Gastrocnemius medialis (tissue), 4 donors: Measurements from ENCODE around the gene MEX3B. TPM values are rescaled to one million over a fixed set of nuclear protein-coding genes. Genes with fewer than 3 reads are reported as not detected.

Experiments used
- ATAC-seq, 2 donors: fragments of 150-250 bp; one replicate each; pipeline ENCODE4 v1.9.1; 2016
- DNase-seq, 2 donors: peaks; one replicate each; pipeline ENCODE4 v3.0.0-alpha.2; 2019
- H3K27ac ChIP-seq, 4 donors: fragments of 200-600 bp; sonication (generic); 1 replicate in 1 of 4; 2 replicates in 3 of 4; pipeline ENCODE4 v1.5.1; 2016 to 2018; ENCODE audit warnings: mild to moderate bottlenecking in 2 of 4, moderate library complexity in 1 of 4
- H3K27me3 ChIP-seq, 3 donors: fragments of 200-600 bp; sonication (generic) in 2 of 3; 1 replicate in 1 of 3; 2 replicates in 2 of 3; pipeline versions ENCODE4 v1.5.1 to v1.6.0; 2016 to 2019; ENCODE audit warnings: mild to moderate bottlenecking in 1 of 3, moderate library complexity in 1 of 3
- H3K36me3 ChIP-seq, 2 donors: fragments of 200-600 bp; sonication (generic) in 1 of 2; one replicate each; pipeline ENCODE4 v1.5.1; 2017 to 2018
- H3K4me1 ChIP-seq, 2 donors: fragments of 200-600 bp; sonication (generic) in 1 of 2; one replicate each; pipeline ENCODE4 v1.5.1; 2016 to 2017; ENCODE audit warnings: mild to moderate bottlenecking in 2 of 2
- H3K4me3 ChIP-seq, 4 donors: fragments of 200-600 bp; sonication (generic) in 3 of 4; 1 replicate in 1 of 4; 2 replicates in 3 of 4; pipeline ENCODE4 v1.5.1; 2016 to 2019; ENCODE audit warnings: mild to moderate bottlenecking in 2 of 4
- H3K9me3 ChIP-seq, 3 donors: fragments of 200-600 bp; sonication (generic) in 2 of 3; 1 replicate in 1 of 3; 2 replicates in 2 of 3; pipeline ENCODE4 v1.5.1; 2016 to 2019
- POLR2A ChIP-seq, 2 donors: fragments of 450-650 bp; IDR thresholded peaks; one replicate each; pipeline ENCODE4 v1.6.1; 2017; ENCODE audit warnings: antibody characterized with exemption in 2 of 2, mild to moderate bottlenecking in 2 of 2, moderate library complexity in 2 of 2
- in situ Hi-C, 4 donors: fragments of 200-750 bp; cut with MboI; loops; one replicate each; pipeline versions ENCODE4 v1.15.0 to v1.8.0; 2017; ENCODE audit warnings: low sequenced_read_pairs in 4 of 4
- intact Hi-C: fragments of 100-400 bp; cut with DNase I; formaldehyde crosslinking; loops from one replicate; pipeline ENCODE4 v1.15.1; 2023; ENCODE audit warnings: low total_unique reads
- total RNA-seq, 4 donors: library from RNA; depleted of rRNA; stranded (reverse); fragments of >200 nt; gene quantifications; one replicate each; pipeline versions ENCODE4 v1.1.0 to v1.2.3, GENCODE V29; 2016
- TF ChIP-seq, protein P1 (sequence below), 5 experiments: fragments of 450-650 bp in 3 of 5; fragments of 200-600 bp in 2 of 5; sonication (generic) in 2 of 5; IDR thresholded peaks in 4 of 5; conservative IDR thresholded peaks in 1 of 5; 1 replicate in 4 of 5; 2 replicates in 1 of 5; pipeline ENCODE4 v1.5.1; 2016 to 2019; ENCODE audit warnings: antibody characterized with exemption in 5 of 5, mild to moderate bottlenecking in 3 of 5, moderate library complexity in 3 of 5

Gene MEX3B
- total RNA-seq, 4 donors from 2014 or later: 1.3 to 2.4 (median 1.4) TPM

DNA sequence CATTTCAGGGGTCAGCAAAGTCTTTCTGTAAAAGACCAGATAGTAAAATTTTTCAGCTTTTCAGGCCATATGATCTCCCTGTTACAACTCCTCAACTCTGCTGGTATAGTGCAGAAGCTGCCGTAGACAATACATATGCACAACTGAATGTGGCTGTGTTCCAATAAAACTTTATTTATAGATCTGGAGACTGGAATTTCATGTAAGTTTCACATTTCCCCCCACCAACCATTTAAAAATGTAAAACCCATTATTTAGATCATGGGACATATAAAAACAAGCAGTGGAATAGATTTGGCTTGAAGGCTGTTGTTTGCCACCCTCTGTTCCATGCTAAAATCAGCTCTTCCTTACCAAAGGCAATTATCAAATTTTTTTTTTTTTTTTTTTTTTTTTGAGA is 28.8 kb upstream of the MEX3B start:
- H3K4me3 ChIP-seq: no peak overlapping the region
- intact Hi-C loops: no loop called here
- TF ChIP-seq POLR2A (IDR thresholded peaks at IDR 0.05): no peak
- TF ChIP-seq, protein P1, sequence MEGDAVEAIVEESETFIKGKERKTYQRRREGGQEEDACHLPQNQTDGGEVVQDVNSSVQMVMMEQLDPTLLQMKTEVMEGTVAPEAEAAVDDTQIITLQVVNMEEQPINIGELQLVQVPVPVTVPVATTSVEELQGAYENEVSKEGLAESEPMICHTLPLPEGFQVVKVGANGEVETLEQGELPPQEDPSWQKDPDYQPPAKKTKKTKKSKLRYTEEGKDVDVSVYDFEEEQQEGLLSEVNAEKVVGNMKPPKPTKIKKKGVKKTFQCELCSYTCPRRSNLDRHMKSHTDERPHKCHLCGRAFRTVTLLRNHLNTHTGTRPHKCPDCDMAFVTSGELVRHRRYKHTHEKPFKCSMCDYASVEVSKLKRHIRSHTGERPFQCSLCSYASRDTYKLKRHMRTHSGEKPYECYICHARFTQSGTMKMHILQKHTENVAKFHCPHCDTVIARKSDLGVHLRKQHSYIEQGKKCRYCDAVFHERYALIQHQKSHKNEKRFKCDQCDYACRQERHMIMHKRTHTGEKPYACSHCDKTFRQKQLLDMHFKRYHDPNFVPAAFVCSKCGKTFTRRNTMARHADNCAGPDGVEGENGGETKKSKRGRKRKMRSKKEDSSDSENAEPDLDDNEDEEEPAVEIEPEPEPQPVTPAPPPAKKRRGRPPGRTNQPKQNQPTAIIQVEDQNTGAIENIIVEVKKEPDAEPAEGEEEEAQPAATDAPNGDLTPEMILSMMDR (IDR thresholded peaks at IDR 0.05 in 4 of 5, conservative IDR thresholded peaks at IDR 0.05 in 1 of 5): no peak
- no peaks in the 10 kb centered on the region for H3K9me3 ChIP-seq
- no peak for ATAC-seq
- DNase-seq: no peak
- H3K36me3 ChIP-seq: no peaks in the 10 kb centered on the region
- H3K4me1 ChIP-seq: no peaks in the 10 kb centered on the region
- H3K27ac ChIP-seq: no peak overlapping the region
- no peaks in the 10 kb centered on the region for H3K27me3 ChIP-seq
- in situ Hi-C loops: loop anchor here in 2 of 4 donors (25.0 kb wide), 1 partner anchor 587 kb away; no protein-coding TSS in a partner anchor

DNA sequence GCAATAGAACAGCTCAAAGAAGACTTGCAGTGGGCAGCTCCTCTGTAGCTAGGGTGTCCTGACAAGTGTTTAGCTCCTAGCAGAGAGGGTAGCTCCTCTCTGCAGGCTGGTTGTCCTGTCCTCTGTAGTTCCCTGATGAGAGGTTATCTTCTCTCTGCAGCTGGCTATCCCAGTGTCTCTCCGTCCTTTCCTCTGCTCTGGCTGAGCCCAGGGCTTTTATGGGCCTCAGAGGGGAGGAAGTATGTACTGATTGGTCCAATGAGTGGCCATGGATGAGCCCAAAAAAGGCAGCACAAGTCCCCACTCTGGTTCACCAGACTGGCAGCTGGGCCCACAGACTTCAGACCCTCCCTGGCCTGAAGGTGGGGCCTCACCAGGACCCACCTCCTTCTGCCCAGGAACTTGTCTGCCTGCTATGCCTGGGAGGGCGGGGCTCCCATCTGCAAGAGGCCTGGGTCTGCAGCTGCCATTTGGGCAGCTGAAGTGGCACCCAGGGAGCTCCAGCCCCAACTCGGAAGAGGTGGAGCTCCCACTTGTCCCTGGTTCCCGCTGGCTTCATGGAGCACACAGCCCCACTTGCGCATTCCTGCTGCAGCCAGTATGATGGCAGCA is 27.2 kb upstream of the MEX3B start:
- no peaks in the 10 kb centered on the region for H3K4me1 ChIP-seq
- H3K27ac ChIP-seq: no peak overlapping the region
- in situ Hi-C loops: loop anchor here in 2 of 4 donors (25.0 kb wide), 1 partner anchor 586 kb away; no protein-coding TSS in a partner anchor
- no peaks in the 10 kb centered on the region for H3K9me3 ChIP-seq
- H3K36me3 ChIP-seq: no peaks in the 10 kb centered on the region
- intact Hi-C loops: no loop called here
- no peak for ATAC-seq
- TF ChIP-seq, protein P1 (IDR thresholded peaks at IDR 0.05 in 4 of 5, conservative IDR thresholded peaks at IDR 0.05 in 1 of 5): no peak
- TF ChIP-seq POLR2A (IDR thresholded peaks at IDR 0.05): no peak
- no peaks in the 10 kb centered on the region for H3K27me3 ChIP-seq
- H3K4me3 ChIP-seq: no peak overlapping the region
- no peak for DNase-seq

DNA sequence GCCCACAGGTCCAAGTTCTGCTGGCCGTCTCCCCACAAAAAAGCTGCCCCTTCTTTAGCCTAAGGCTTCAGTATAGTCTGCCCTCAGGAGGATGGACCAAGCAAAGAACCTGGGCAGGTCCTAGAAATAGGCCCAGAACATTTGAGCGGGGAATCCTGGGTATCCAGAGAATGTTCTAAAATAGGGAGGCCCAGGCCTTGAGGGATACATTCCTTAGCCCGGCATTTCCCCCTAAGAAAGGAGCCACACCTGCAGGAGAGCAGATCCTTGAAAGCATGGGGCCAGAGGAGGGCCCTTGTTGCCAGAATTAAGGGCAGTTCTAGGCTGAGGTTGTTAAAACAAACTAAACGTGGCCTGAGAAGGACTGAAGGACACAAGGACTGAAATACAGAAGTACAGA is 20.6 kb upstream of the MEX3B start:
- Histone ChIP-seq H3K27me3 (peaks cover 0 to 25% (median 11%) of the 10 kb centered on the region in 3 donors), H3K4me1 (no peaks in the 10 kb centered on the region), H3K36me3 (no peaks in the 10 kb centered on the region), H3K4me3 (no peak overlapping the region), H3K27ac (no peak overlapping the region), H3K9me3 (no peaks in the 10 kb centered on the region)
- in situ Hi-C loops: loop anchor here in 2 of 4 donors (25.0 kb wide), 1 partner anchor 579 kb away; no protein-coding TSS in a partner anchor
- ATAC-seq (no peak), DNase-seq (no peak)
- no peak for TF ChIP-seq POLR2A (IDR thresholded peaks at IDR 0.05)
- TF ChIP-seq, protein P1 (IDR thresholded peaks at IDR 0.05 in 4 of 5, conservative IDR thresholded peaks at IDR 0.05 in 1 of 5): no peak
- intact Hi-C loops: loop anchor here (1.0 kb wide), 1 partner anchor 18 kb away; no protein-coding TSS in a partner anchor

DNA sequence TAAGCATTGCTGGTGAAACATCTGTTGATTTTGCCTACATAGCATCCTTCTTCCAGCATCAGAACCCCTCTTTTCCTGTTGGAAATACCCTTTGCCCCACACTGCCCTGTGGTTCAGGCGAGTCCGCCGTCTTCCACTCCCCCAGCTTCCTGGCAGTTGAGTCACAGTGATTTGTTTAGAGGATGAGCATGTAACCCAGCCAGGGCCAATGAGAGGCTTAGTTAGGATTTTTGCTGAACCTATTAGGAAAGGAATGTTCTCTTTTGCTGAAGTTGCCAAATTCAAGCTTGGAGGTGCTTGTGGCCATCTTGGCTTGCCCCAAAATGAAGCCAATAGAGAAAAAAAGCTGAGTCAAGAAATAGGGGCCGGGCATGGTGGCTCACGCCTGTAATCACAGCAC is 19.0 kb upstream of the MEX3B start:
- H3K4me3 ChIP-seq: no peak overlapping the region
- TF ChIP-seq, protein P1 (IDR thresholded peaks at IDR 0.05 in 4 of 5, conservative IDR thresholded peaks at IDR 0.05 in 1 of 5): no peak
- no peak for TF ChIP-seq POLR2A (IDR thresholded peaks at IDR 0.05)
- DNase-seq (no peak), ATAC-seq (no peak)
- H3K27me3 ChIP-seq: peaks cover 0 to 40% (median 19%) of the 10 kb centered on the region in 3 donors
- H3K4me1 ChIP-seq: no peaks in the 10 kb centered on the region
- intact Hi-C loops (no loop called here), in situ Hi-C loops (loop anchor here in 2 of 4 donors (25.0 kb wide), 1 partner anchor 578 kb away; no protein-coding TSS in a partner anchor)
- H3K27ac ChIP-seq: no peak overlapping the region
- H3K36me3 ChIP-seq: no peaks in the 10 kb centered on the region
- no peaks in the 10 kb centered on the region for H3K9me3 ChIP-seq
